GM21723 (cell line): ENCODE results near the gene AOPEP.
"Not testable (repeated sequence)": the region's sequence is repeated elsewhere in the genome, so short reads cannot be mapped to it uniquely, and the experiment has no call there.

ENCODE experiments used
- ATAC-seq: cut with Tn5 transposase; IDR thresholded peaks from one replicate; pipeline ENCODE4 v1.9.1; 2021; ENCODE audit warnings: mild to moderate bottlenecking, moderate library complexity; ENCODE audit not compliant: unreplicated experiment

Gene AOPEP

GRCh38 chr9:94812343-94812742 lies 85.8 kb downstream of the AOPEP start:
- ATAC-seq, result no peak

- ATAC-seq, result no peak
Observed at GRCh38 chr9:94813379-94813778, 86.9 kb downstream of the AOPEP start.

- no peak for ATAC-seq
Observed at GRCh38 chr9:94817291-94818177, 91.0 kb downstream of the AOPEP start.

- no peak for ATAC-seq
Observed at GRCh38 chr9:94818178-94818541, 91.7 kb downstream of the AOPEP start.

- no peak for ATAC-seq
Observed at GRCh38 chr9:94819161-94819687, 92.7 kb downstream of the AOPEP start.

- peak; percentile 82 for ATAC-seq
Observed at GRCh38 chr9:94821098-94821887, 94.8 kb downstream of the AOPEP start.

GRCh38 chr9:94822273-94822672 lies 95.8 kb downstream of the AOPEP start:
- ATAC-seq, result no peak

GRCh38 chr9:94823710-94824109 lies 97.2 kb downstream of the AOPEP start:
- no peak for ATAC-seq

GRCh38 chr9:94824411-94824810 lies 97.9 kb downstream of the AOPEP start:
- no peak for ATAC-seq

GRCh38 chr9:94824913-94825610 lies 98.6 kb downstream of the AOPEP start:
- no peak for ATAC-seq

GRCh38 chr9:94825611-94825958 lies 99.1 kb downstream of the AOPEP start:
- ATAC-seq, result no peak

- ATAC-seq, result no peak
Observed at GRCh38 chr9:94826044-94826443, 99.5 kb downstream of the AOPEP start.

GRCh38 chr9:94826644-94827410 lies 100.3 kb downstream of the AOPEP start:
- no peak for ATAC-seq

GRCh38 chr9:94827584-94828304 lies 101.2 kb downstream of the AOPEP start:
- no peak for ATAC-seq

- ATAC-seq, result no peak
Observed at GRCh38 chr9:94829380-94830070, 103.0 kb downstream of the AOPEP start.

GRCh38 chr9:94830071-94830604 lies 103.6 kb downstream of the AOPEP start:
- ATAC-seq, result not testable (repeated sequence)

- ATAC-seq, result no peak
Observed at GRCh38 chr9:94833802-94834201, 107.3 kb downstream of the AOPEP start.

- ATAC-seq, result no peak
Observed at GRCh38 chr9:94837404-94837803, 110.9 kb downstream of the AOPEP start.

- no peak for ATAC-seq
Observed at GRCh38 chr9:94839398-94839797, 112.9 kb downstream of the AOPEP start.
